RWPE2 (cell line): ENCODE data around the gene COLQ.
"Not testable (repeated sequence)": the region's sequence is repeated elsewhere in the genome, so short reads cannot be mapped to it uniquely, and the experiment has no call there.

Source experiments
- ATAC-seq: fragments of 200-7000 bp; cut with Tn5 transposase; 3 replicates; pipeline ENCODE4 v1.9.1; 2021; ENCODE audit warnings: low read depth
- DNase-seq: peaks from one replicate; pipeline ENCODE4 v3.0.0-alpha.2; 2020; ENCODE audit warnings: low spot score
- H3K27ac ChIP-seq: fragments of 450-650 bp; 2 replicates; pipeline ENCODE4 v1.5.1; 2017; ENCODE audit warnings: mild to moderate bottlenecking; ENCODE audit not compliant: poor library complexity, severe bottlenecking
- H3K27me3 ChIP-seq: fragments of 250-450 bp; sonication (Bioruptor Pico); 2 replicates; pipeline ENCODE4 v1.5.1; 2021; ENCODE audit warnings: mild to moderate bottlenecking, moderate library complexity; ENCODE audit not compliant: insufficient read depth, poor library complexity, severe bottlenecking
- H3K36me3 ChIP-seq: fragments of 250-450 bp; sonication (Bioruptor Pico); 2 replicates; pipeline ENCODE4 v1.5.1; 2020; ENCODE audit warnings: low read depth, mild to moderate bottlenecking, moderate library complexity
- H3K4me1 ChIP-seq: fragments of 250-450 bp; sonication (Bioruptor Pico); 2 replicates; pipeline ENCODE4 v1.5.1; 2021; ENCODE audit warnings: mild to moderate bottlenecking, moderate library complexity; ENCODE audit not compliant: insufficient read depth, poor library complexity, severe bottlenecking
- H3K4me3 ChIP-seq: fragments of 250-450 bp; sonication (Bioruptor Pico); 2 replicates; pipeline ENCODE4 v1.5.1; 2021; ENCODE audit warnings: mild to moderate bottlenecking, moderate library complexity; ENCODE audit not compliant: severe bottlenecking
- H3K9me3 ChIP-seq: fragments of 250-450 bp; sonication (Bioruptor Pico); 2 replicates; pipeline ENCODE4 v1.5.1; 2021; ENCODE audit warnings: mild to moderate bottlenecking, moderate library complexity; ENCODE audit not compliant: severe bottlenecking
- TF ChIP-seq, protein P1 (sequence below): fragments of 450-650 bp; IDR thresholded peaks from one replicate; pipeline ENCODE4 v1.5.1; 2017; ENCODE audit warnings: mild to moderate bottlenecking, moderate library complexity; ENCODE audit not compliant: poor library complexity, severe bottlenecking

The COLQ gene

GRCh38 chr3:15428539-15428938 lies 93.0 kb downstream of the COLQ start:
- H3K27me3 ChIP-seq, result no peaks in the 10 kb centered on the region
- DNase-seq (no peak), ATAC-seq (peak; percentile 76)
- peaks cover 10% of the 10 kb centered on the region for H3K4me1 ChIP-seq
- TF ChIP-seq, protein P1, sequence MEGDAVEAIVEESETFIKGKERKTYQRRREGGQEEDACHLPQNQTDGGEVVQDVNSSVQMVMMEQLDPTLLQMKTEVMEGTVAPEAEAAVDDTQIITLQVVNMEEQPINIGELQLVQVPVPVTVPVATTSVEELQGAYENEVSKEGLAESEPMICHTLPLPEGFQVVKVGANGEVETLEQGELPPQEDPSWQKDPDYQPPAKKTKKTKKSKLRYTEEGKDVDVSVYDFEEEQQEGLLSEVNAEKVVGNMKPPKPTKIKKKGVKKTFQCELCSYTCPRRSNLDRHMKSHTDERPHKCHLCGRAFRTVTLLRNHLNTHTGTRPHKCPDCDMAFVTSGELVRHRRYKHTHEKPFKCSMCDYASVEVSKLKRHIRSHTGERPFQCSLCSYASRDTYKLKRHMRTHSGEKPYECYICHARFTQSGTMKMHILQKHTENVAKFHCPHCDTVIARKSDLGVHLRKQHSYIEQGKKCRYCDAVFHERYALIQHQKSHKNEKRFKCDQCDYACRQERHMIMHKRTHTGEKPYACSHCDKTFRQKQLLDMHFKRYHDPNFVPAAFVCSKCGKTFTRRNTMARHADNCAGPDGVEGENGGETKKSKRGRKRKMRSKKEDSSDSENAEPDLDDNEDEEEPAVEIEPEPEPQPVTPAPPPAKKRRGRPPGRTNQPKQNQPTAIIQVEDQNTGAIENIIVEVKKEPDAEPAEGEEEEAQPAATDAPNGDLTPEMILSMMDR, result no peak
- H3K4me3 ChIP-seq, result peak overlapping the region; percentile 86
- H3K36me3 ChIP-seq, result peaks cover 70% of the 10 kb centered on the region
- H3K9me3 ChIP-seq, result no peaks in the 10 kb centered on the region
- peak overlapping the region; percentile 31 for H3K27ac ChIP-seq

GRCh38 chr3:15427981-15428380 lies 93.5 kb downstream of the COLQ start:
- peak overlapping the region; percentile 31 for H3K27ac ChIP-seq
- no peak for DNase-seq
- H3K27me3 ChIP-seq, result no peaks in the 10 kb centered on the region
- peaks cover 10% of the 10 kb centered on the region for H3K4me1 ChIP-seq
- peak overlapping the region; percentile 86 for H3K4me3 ChIP-seq
- TF ChIP-seq, protein P1, result no peak
- no peaks in the 10 kb centered on the region for H3K9me3 ChIP-seq
- peak; percentile 6; the same call in 2 of the 3 replicates for ATAC-seq
- H3K36me3 ChIP-seq, result peaks cover 70% of the 10 kb centered on the region

- DNase-seq, result peak; percentile 79
- H3K4me1 ChIP-seq, result peaks cover 10% of the 10 kb centered on the region
- H3K4me3 ChIP-seq, result peak within 1 kb of the TSS; percentile 86
- no peaks in the 10 kb centered on the region for H3K9me3 ChIP-seq
- H3K27ac ChIP-seq, result peak within 1 kb of the TSS; percentile 31
- ATAC-seq, result peak; percentile 81
- H3K36me3 ChIP-seq, result peaks cover 70% of the 10 kb centered on the region
- no peaks in the 10 kb centered on the region for H3K27me3 ChIP-seq
- TF ChIP-seq, protein P1, result no peak
Measured at GRCh38 chr3:15427182-15427880, 94.2 kb downstream of the COLQ start, which contains the start of the genes EAF1 and METTL6. TSS of gene EAF1 (plus strand) at chr3:15427598. CDS start at chr3:15427780, 182 bp downstream. TSS of gene METTL6 (minus strand) at chr3:15427544. CDS start at chr3:15426511, 1,033 bp downstream.

DNA sequence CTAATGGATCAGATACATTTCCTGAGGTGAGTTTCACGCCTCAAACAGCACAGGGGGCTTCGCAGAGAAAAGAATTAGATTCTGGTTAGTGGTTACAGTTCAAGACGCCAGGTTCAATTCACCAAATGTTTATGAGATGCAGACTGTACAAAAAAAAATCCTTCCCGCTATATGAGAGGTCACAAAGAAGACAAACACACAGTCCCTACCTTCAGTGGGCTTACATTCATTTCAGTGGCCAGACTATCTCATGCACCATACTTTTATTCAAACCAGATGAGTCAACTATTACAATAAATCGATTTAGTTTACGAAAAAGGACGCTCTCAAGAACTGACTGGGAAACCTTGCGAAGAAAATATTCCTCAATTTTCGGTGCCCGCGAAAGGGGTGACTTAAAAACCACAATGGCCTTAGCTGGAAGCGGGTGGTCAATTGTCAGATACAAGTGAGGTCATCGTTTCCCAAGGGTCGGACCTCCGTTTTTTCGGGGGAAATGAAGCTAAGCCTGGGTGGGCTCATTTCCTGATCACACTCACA lies 94.9 kb downstream of the COLQ start:
- no peak for DNase-seq
- Histone ChIP-seq H3K27ac (peak overlapping the region; percentile 31), H3K36me3 (peaks cover 70% of the 10 kb centered on the region), H3K9me3 (no peaks in the 10 kb centered on the region), H3K4me1 (peaks cover 10% of the 10 kb centered on the region), H3K27me3 (no peaks in the 10 kb centered on the region), H3K4me3 (peak overlapping the region; percentile 86)
- no peak for ATAC-seq
- TF ChIP-seq, protein P1, result no peak

DNA sequence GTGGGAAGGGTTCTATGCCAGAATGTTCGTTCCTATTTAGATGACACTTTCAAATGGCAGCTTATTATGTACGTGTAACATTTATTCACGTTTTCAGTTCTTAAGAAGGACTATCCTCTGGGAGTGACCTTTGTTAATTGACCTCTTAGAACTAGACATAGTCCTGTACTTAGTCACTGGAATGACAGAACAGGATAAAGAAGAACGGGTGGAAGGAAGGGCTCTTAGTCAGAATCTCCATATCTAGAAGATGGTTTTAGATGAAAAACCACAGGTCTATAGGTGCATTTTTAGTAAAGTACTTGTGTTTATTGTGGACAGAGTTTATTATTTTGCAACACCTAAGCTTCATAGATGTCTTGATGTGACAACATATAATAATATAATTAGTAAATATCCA lies 100.6 kb downstream of the COLQ start:
- ATAC-seq (0 out of 3 replicates have a peak, but pooled peaks have one; percentile 36), DNase-seq (no peak)
- H3K9me3 ChIP-seq, result no peaks in the 10 kb centered on the region
- no peak overlapping the region for H3K27ac ChIP-seq
- H3K4me1 ChIP-seq, result no peaks in the 10 kb centered on the region
- H3K27me3 ChIP-seq, result no peaks in the 10 kb centered on the region
- H3K36me3 ChIP-seq, result peaks cover 88% of the 10 kb centered on the region
- TF ChIP-seq, protein P1, result no peak
- no peak overlapping the region for H3K4me3 ChIP-seq

- H3K27me3 ChIP-seq, H3K9me3 ChIP-seq, DNase-seq, H3K27ac ChIP-seq, H3K4me3 ChIP-seq, ATAC-seq, H3K4me1 ChIP-seq: not testable (repeated sequence)
- H3K36me3 ChIP-seq, result peaks cover 57% of the 10 kb centered on the region
Measured at GRCh38 chr3:15410966-15411365, 110.5 kb downstream of the COLQ start.
